ENCODE results near the gene KLHL28.

The KLHL28 gene

DNA sequence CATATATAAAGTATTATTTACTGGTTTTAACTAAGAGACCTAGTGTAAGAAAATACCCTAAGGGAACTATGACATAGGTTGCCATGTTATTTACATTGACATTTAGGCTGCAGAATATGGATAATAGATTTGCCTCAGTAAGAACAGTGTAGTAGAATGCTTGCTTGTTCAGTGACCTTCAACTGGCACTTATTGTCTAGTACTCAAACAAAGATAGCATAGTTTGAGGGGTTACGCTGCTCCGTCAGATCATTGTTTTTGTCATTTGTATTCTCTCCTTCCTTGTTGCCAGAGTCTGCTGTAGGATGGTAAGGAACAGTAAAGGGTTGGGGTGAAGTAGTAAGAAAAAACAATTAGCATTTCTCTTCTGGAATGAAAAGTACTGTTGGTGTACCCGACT, 33.4 kb upstream of the KLHL28 start:
- no peak overlapping the region for H3K9ac ChIP-seq (ENCODE audit: low read length)
- no peak overlapping the region for H3K4me3 ChIP-seq (ENCODE audit: low read length)
- H2AFZ ChIP-seq (ENCODE audit: low read depth, low read length) = no peak overlapping the region
- peaks cover 14% of the 10 kb centered on the region for H3K36me3 ChIP-seq (replicated peaks; ENCODE audit: low read depth, low read length)
- H3K4me2 ChIP-seq (ENCODE audit: low read length) = no peak overlapping the region
- no peak for TF ChIP-seq EZH2phosphoT487 (IDR thresholded peaks at IDR 0.05; ENCODE audit: low read depth)
- no peak for TF ChIP-seq CTCF (IDR thresholded peaks at IDR 0.05; ENCODE audit: low read depth, low read length)
- H3K79me2 ChIP-seq (ENCODE audit: low read length) = peaks cover 16% of the 10 kb centered on the region; the same call in 1 of the 2 replicates
- H3K4me1 ChIP-seq (ENCODE audit: low read length) = peaks cover 5% of the 10 kb centered on the region
- H3K9me3 ChIP-seq (ENCODE audit: insufficient read depth, low read length) = no peaks in the 10 kb centered on the region
- H3K27ac ChIP-seq (ENCODE audit: low read length) = no peak overlapping the region
- no peaks in the 10 kb centered on the region for H4K20me1 ChIP-seq (ENCODE audit: insufficient read depth, low read length)
- H3K27me3 ChIP-seq (ENCODE audit: low read depth, low read length) = no peaks in the 10 kb centered on the region

DNA sequence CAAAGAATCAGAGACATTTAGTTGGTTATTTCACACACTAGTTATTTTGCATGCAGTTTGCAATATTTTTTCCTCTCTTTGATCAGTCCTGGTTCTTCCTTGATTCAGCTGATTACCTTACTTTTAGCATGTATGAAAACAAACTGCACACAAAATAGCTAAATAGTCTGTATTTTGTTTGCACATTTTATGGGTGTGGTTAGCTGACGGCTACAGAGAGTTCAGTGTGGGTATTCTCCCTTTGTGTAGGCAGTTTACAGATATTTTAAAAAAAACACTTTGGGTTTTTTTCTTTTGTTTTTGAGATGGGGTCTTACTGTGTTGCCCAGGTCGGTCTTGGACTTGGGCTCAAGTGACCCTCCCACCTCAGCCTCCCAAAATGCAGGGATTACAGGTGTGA, 28.8 kb upstream of the KLHL28 start:
- no peaks in the 10 kb centered on the region for H4K20me1 ChIP-seq (ENCODE audit: insufficient read depth, low read length)
- no peak overlapping the region for H3K9ac ChIP-seq (ENCODE audit: low read length)
- H2AFZ ChIP-seq (ENCODE audit: low read depth, low read length) = no peak overlapping the region
- peaks cover 16% of the 10 kb centered on the region for H3K4me1 ChIP-seq (ENCODE audit: low read length)
- H3K79me2 ChIP-seq (ENCODE audit: low read length) = peaks cover 27% of the 10 kb centered on the region
- TF ChIP-seq CTCF (IDR thresholded peaks at IDR 0.05; ENCODE audit: low read depth, low read length) (no peak), EZH2phosphoT487 (IDR thresholded peaks at IDR 0.05; ENCODE audit: low read depth) (no peak)
- H3K4me3 ChIP-seq (ENCODE audit: low read length) = no peak overlapping the region
- H3K27ac ChIP-seq (ENCODE audit: low read length) = peak overlapping the region; percentile 54
- H3K4me2 ChIP-seq (ENCODE audit: low read length) = no peak overlapping the region
- peaks cover 12% of the 10 kb centered on the region; the same call in 1 of the 2 replicates for H3K9me3 ChIP-seq (ENCODE audit: insufficient read depth, low read length)
- H3K27me3 ChIP-seq (ENCODE audit: low read depth, low read length) = no peaks in the 10 kb centered on the region
- H3K36me3 ChIP-seq (replicated peaks; ENCODE audit: low read depth, low read length) = peaks cover 22% of the 10 kb centered on the region

DNA sequence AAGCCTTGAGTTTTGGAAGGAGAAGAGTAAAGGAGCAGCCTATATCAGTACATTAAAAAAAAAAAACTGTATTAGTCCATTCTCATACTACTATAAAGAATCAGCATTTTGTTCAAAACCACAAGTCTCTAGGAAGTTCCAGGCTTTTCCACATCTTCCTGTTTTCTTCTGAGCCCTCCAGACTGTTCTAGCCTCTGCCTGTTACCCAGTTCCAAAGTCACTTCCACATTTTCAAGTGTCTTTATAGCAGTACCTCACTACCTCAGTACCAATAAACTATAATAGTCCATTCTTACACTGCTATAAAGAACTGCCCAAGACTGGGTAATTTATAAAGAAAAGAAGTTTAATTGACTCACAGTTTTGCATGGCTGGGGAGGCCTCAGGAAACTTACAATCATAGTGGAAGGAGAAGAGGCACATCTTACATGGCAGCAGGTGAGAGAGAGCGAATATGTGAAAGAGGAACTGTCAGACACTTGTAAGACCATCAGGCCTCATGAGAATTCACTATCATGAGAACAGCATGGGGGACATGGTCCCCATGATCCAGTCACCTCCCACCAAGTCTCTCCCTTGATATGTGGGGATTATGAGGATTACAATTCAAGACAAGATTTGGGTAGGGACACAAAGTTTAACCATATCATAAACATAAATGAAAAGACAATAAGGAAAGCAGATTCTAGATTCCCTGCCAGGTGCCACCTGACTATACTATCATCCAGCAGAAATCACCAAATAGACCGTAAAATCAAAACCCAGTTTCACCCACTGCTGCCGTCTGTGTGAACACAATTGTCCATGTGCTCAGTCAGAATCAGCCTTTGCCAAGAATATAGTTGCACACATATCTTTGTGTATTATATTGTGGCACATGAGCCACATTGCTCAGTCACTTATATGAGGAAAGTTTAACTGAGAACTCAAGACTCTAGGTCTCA, 28.0 kb upstream of the KLHL28 start:
- peak overlapping the region; percentile 21; the same call in 1 of the 2 replicates for H3K4me2 ChIP-seq (ENCODE audit: low read length)
- H3K27ac ChIP-seq (ENCODE audit: low read length) = peak overlapping the region; percentile 54
- TF ChIP-seq CTCF (IDR thresholded peaks at IDR 0.05; ENCODE audit: low read depth, low read length) (no peak), EZH2phosphoT487 (IDR thresholded peaks at IDR 0.05; ENCODE audit: low read depth) (no peak)
- H3K4me3 ChIP-seq (ENCODE audit: low read length) = no peak overlapping the region
- peaks cover 12% of the 10 kb centered on the region; the same call in 1 of the 2 replicates for H3K9me3 ChIP-seq (ENCODE audit: insufficient read depth, low read length)
- no peaks in the 10 kb centered on the region for H4K20me1 ChIP-seq (ENCODE audit: insufficient read depth, low read length)
- H3K27me3 ChIP-seq (ENCODE audit: low read depth, low read length) = no peaks in the 10 kb centered on the region
- no peak overlapping the region for H2AFZ ChIP-seq (ENCODE audit: low read depth, low read length)
- H3K36me3 ChIP-seq (replicated peaks; ENCODE audit: low read depth, low read length) = peaks cover 22% of the 10 kb centered on the region
- H3K79me2 ChIP-seq (ENCODE audit: low read length) = peaks cover 35% of the 10 kb centered on the region
- H3K4me1 ChIP-seq (ENCODE audit: low read length) = peaks cover 16% of the 10 kb centered on the region
- H3K9ac ChIP-seq (ENCODE audit: low read length) = no peak overlapping the region

DNA sequence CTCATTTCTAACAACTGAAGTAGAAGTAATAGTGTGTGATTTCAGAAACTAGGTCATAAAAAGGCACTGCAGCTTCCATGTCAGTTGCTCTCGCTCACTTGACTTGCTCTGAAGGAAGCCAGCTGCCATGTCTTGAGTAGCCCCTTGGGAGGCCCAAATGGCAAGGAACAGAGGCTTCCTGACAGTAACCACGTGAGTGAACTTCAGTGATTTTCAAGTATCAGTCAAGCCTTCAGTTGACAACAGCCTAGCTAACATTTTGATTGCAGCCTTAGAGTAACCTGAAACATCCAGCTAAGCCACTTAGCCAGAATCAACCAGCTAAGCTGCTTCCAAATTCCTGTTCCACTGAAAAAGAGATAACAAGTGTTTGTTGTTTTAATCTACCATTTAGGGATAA, 26.9 kb upstream of the KLHL28 start:
- Histone ChIP-seq H3K4me2 (ENCODE audit: low read length) (no peak overlapping the region), H4K20me1 (ENCODE audit: insufficient read depth, low read length) (no peaks in the 10 kb centered on the region), H3K79me2 (ENCODE audit: low read length) (peaks cover 37% of the 10 kb centered on the region), H3K36me3 (replicated peaks; ENCODE audit: low read depth, low read length) (peaks cover 22% of the 10 kb centered on the region), H3K27me3 (ENCODE audit: low read depth, low read length) (no peaks in the 10 kb centered on the region), H3K4me3 (ENCODE audit: low read length) (no peak overlapping the region), H3K9me3 (ENCODE audit: insufficient read depth, low read length) (peaks cover 12% of the 10 kb centered on the region; the same call in 1 of the 2 replicates), H3K4me1 (ENCODE audit: low read length) (peaks cover 16% of the 10 kb centered on the region), H3K9ac (ENCODE audit: low read length) (no peak overlapping the region), H2AFZ (ENCODE audit: low read depth, low read length) (no peak overlapping the region), H3K27ac (ENCODE audit: low read length) (no peak overlapping the region)
- TF ChIP-seq EZH2phosphoT487 (IDR thresholded peaks at IDR 0.05; ENCODE audit: low read depth) = no peak
- TF ChIP-seq CTCF (IDR thresholded peaks at IDR 0.05; ENCODE audit: low read depth, low read length) = no peak
